Measurements from ENCODE around the gene ZNF474. TPM values are rescaled to one million over a fixed set of nuclear protein-coding genes. Genes with fewer than 3 reads are reported as not detected.
A peak's percentile ranks its signal among the peaks of the same experiment; 100 is the strongest.

ZNF474 gene
- total RNA-seq, 1 donor from 2014 or later: 0.13 TPM

GRCh38 chr5:122152266-122152900, 23.0 kb downstream of the ZNF474 start:
- ATAC-seq: no peak

GRCh38 chr5:122153230-122153629, 23.9 kb downstream of the ZNF474 start:
- ATAC-seq: no peak
- no peak for DNase-seq (ENCODE audit: low spot score)

More at GRCh38 chr5:122152266-122152900, 23.0 kb downstream of the ZNF474 start:
- DNase-seq (ENCODE audit: low spot score): no peak

DNA sequence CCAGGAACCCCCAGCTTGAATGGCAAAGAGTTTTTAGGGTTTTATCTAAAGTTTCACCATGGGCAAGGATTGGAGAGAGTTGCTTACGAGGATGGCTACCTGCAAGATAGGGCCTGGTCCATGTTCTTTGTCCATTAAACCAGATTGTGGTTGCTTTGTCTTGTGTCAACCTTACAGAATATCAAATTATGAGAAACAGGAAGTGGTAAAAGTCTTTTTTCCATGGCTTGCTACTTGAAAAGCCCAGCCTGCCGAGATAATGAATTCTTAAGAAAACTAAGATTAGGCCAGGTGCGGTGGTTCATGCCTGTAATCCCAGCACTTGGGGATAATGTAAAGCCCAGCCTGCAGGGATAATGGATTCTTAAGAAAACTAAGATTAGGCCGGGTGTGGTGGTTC, 24.4 kb downstream of the ZNF474 start:
- DNase-seq (ENCODE audit: low spot score) (no peak), ATAC-seq (no peak)

GRCh38 chr5:122154491-122154890, 25.1 kb downstream of the ZNF474 start:
- no peak for ATAC-seq
- no peak for DNase-seq (ENCODE audit: low spot score)

- DNase-seq (ENCODE audit: low spot score): no peak
Observed at GRCh38 chr5:122154910-122155309, 25.6 kb downstream of the ZNF474 start.

DNA sequence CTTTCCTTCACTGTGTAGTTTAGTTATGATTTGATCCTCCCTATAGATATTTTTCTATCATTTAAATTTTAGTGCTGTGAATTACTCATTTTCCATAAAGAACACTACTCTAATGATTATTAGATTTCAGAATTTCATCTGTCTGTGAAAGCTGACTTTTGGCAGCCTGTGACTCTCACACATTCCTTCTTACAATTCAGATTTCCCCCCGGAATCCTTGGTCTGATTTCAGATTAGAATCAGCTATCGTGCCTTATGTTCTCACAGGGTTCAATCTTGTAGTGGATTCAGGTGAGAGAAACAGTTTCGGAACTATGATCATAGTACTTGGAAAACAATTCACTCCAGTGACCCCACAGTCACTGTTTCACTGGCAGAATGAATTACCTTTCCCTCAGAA, 26.2 kb downstream of the ZNF474 start:
- ATAC-seq (no peak), DNase-seq (ENCODE audit: low spot score) (no peak)

More at GRCh38 chr5:122154910-122155309, 25.6 kb downstream of the ZNF474 start:
- ATAC-seq: no peak

DNA sequence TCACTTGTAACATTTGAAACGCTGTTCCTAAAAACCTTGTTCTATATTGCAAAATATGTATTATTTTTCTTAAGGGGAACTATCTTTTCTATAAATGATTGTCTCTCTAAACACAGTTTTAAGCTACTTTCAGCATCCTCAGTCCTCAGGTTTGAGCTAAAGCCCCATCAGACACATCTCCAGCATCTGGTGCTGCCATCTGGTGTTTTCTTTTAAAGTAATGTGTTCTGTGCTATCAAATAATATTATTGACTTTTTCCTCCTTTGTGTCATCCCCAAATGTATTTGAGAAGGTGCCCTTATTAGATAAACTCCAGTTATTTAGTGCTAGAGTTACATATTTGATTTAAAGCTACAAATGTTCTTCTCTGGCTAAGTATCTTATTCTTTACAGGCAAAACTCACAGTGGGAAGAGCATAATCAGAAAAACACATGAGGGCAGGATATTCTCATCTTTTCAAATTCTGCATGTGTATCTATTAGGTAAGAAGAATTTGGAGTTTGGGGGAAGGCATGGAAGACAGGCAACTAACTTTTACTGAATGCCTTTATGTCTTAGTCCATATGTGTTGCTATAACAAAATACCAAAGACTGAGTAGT, 27.5 kb downstream of the ZNF474 start:
- DNase-seq (ENCODE audit: low spot score): no peak
- peak; percentile 46 for ATAC-seq

GRCh38 chr5:122162100-122162638, 32.8 kb downstream of the ZNF474 start:
- no peak for ATAC-seq

GRCh38 chr5:122163121-122164069, 34.0 kb downstream of the ZNF474 start:
- DNase-seq (ENCODE audit: low spot score): no peak
- ATAC-seq: no peak

More at GRCh38 chr5:122162100-122162638, 32.8 kb downstream of the ZNF474 start:
- no peak for DNase-seq (ENCODE audit: low spot score)

GRCh38 chr5:122164070-122164435, 34.7 kb downstream of the ZNF474 start:
- no peak for ATAC-seq

GRCh38 chr5:122164831-122165558, 35.6 kb downstream of the ZNF474 start:
- ATAC-seq: peak; percentile 43
- no peak for DNase-seq (ENCODE audit: low spot score)

More at GRCh38 chr5:122164070-122164435, 34.7 kb downstream of the ZNF474 start:
- DNase-seq (ENCODE audit: low spot score): no peak

GRCh38 chr5:122165559-122166078, 36.3 kb downstream of the ZNF474 start:
- ATAC-seq (peak; percentile 83), DNase-seq (ENCODE audit: low spot score) (no peak)

- DNase-seq (ENCODE audit: low spot score) (no peak), ATAC-seq (no peak)
Observed at GRCh38 chr5:122169350-122170103, 40.2 kb downstream of the ZNF474 start.

- ATAC-seq (no peak), DNase-seq (ENCODE audit: low spot score) (no peak)
Observed at GRCh38 chr5:122170620-122171019, 41.3 kb downstream of the ZNF474 start.

DNA sequence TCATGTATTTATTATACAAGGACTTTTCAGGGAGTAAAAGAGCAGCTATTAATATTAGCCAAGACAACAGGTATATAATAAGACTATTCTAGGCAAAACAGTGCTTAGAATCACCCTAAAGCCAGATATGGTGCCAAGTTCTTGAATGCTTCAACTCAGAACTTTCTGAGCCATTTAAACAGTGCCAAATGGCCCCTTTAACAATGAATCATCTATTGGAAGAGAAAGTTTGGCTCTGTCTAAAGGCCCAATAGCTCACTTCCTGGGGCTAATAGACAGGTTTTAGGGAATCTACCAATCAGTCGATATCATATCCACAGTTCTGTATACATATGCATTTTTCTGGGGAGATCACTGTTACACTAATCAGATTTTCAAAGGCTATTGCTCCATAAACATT, 42.9 kb downstream of the ZNF474 start:
- no peak for ATAC-seq
- no peak for DNase-seq (ENCODE audit: low spot score)

GRCh38 chr5:122173474-122174415, 44.4 kb downstream of the ZNF474 start:
- ATAC-seq: no peak

DNA sequence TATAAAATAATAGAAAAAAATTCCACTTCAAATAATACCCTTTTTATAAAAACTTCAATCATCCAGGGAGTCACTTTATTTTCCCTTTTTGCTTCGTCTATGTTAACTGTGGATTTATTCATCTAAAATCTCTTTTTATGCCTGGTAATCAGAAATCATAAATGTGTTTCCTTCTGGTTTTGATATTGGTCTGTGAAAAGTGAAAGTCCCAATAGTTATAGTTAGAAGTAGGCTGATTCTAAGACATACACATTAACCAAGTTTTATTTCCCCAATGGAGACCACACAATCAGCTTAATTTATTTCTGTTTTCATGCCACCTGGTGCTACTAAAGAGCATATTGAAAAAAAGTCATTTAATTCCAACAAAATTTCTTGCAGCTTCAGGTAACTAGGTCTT, 45.7 kb downstream of the ZNF474 start:
- no peak for ATAC-seq
- DNase-seq (ENCODE audit: low spot score): no peak

More at GRCh38 chr5:122173474-122174415, 44.4 kb downstream of the ZNF474 start:
- DNase-seq (ENCODE audit: low spot score): no peak

DNA sequence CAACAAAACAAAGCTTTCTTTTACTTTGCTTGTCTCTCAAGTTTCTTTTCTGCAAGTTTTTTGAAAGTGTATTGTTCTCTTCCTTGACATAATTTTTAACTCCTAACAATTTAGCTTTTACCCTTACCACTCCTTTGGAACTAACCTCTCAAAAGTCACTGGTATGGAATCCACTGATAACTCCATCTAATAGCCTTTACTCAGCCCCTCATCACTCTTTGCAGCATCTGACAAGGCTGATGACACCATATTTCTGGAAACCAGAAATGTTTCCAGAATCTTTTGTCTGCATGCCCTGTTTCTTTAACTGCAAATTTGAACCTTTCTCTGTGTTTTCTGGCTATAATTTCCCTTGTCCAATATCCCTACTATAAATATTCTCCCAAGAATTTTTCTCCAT, 46.5 kb downstream of the ZNF474 start:
- DNase-seq (ENCODE audit: low spot score) (no peak), ATAC-seq (no peak)

All from left lobe of liver (tissue), 2 donors.